Stimulated activated naive CD8-positive, alpha-beta T cell treated with anti-CD3 and anti-CD28 coated beads, Interleukin-15, amount 100 ng/mL, for 72 hours (primary cell): ENCODE measurements around the gene ALOX12.
"Not testable (repeated sequence)": the region's sequence is repeated elsewhere in the genome, so short reads cannot be mapped to it uniquely, and the experiment has no call there.

Source experiments
- ATAC-seq: fragments of 150-1000 bp; cut with Tn5 transposase; 2 replicates; pipeline ENCODE4 v1.10.0; 2021; ENCODE audit warnings: mild to moderate bottlenecking, moderate library complexity
- DNase-seq, 2 donors: peaks; one replicate each; pipeline ENCODE4 v3.0.0; 2021 to 2022
- H3K27ac Mint-ChIP-seq, 2 donors: one replicate each; pipeline ENCODE4 v1.8.0; 2022; ENCODE audit warnings: mild to moderate bottlenecking in 2 of 2, mixed read lengths in 2 of 2, moderate library complexity in 2 of 2
- H3K27me3 Mint-ChIP-seq: one replicate; pipeline ENCODE4 v1.8.0; 2022; ENCODE audit warnings: mixed read lengths
- H3K4me1 Mint-ChIP-seq: one replicate; pipeline ENCODE4 v1.8.0; 2022; ENCODE audit warnings: mild to moderate bottlenecking, mixed read lengths
- H3K4me3 Mint-ChIP-seq, 2 donors: one replicate each; pipeline ENCODE4 v1.8.0; 2022; ENCODE audit warnings: mild to moderate bottlenecking in 2 of 2, mixed read lengths in 2 of 2, moderate library complexity in 1 of 2
- H3K9me3 Mint-ChIP-seq, 2 donors: one replicate each; pipeline ENCODE4 v1.8.0; 2022; ENCODE audit warnings: mixed read lengths in 2 of 2

Gene ALOX12, protein sequence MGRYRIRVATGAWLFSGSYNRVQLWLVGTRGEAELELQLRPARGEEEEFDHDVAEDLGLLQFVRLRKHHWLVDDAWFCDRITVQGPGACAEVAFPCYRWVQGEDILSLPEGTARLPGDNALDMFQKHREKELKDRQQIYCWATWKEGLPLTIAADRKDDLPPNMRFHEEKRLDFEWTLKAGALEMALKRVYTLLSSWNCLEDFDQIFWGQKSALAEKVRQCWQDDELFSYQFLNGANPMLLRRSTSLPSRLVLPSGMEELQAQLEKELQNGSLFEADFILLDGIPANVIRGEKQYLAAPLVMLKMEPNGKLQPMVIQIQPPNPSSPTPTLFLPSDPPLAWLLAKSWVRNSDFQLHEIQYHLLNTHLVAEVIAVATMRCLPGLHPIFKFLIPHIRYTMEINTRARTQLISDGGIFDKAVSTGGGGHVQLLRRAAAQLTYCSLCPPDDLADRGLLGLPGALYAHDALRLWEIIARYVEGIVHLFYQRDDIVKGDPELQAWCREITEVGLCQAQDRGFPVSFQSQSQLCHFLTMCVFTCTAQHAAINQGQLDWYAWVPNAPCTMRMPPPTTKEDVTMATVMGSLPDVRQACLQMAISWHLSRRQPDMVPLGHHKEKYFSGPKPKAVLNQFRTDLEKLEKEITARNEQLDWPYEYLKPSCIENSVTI

DNA sequence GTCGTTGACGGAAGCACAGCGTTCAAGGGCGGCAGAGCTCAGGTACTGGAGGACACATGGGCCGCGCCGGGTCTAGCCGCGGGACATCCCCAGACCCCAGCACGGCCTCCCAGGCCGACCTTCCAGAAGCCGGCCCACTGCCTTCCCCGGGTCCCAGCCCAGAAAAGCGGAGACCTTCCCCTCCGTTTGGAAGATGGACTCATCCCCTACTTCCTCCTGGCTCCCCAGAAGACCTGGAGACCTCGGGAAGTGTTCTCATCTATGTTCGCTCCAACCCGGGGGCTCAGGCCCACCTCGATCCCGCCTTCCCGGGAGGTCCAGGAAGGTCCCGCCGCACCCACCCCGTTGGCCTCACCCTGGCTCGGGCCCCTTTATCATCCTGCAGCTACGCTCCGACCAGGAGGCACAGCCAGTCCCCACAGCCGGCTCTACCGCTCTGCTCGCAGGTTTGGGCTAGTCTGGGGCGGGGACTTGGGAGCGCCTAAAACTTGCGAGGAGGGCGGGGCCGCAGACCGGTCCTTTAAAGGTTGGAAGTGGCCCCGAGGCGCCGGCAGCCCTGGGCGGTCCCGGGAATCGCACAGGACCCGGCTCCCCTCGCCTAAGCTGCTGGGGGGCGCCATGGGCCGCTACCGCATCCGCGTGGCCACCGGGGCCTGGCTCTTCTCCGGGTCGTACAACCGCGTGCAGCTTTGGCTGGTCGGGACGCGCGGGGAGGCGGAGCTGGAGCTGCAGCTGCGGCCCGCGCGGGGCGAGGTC lies at the start of gene ALOX12:
TSS of gene ALOX12 (plus strand) at position 550 of the 756 bp plus-strand sequence. CDS start at position 619, 69 bp downstream.
- Mint-ChIP-seq H3K27ac (no peak within 1 kb of the TSS), H3K4me1 (no peaks in the 10 kb centered on the region), H3K27me3 (no peaks in the 10 kb centered on the region), H3K4me3 (no peak within 1 kb of the TSS), H3K9me3 (no peaks in the 10 kb centered on the region)
- ATAC-seq: no peak
- DNase-seq: no peak

DNA sequence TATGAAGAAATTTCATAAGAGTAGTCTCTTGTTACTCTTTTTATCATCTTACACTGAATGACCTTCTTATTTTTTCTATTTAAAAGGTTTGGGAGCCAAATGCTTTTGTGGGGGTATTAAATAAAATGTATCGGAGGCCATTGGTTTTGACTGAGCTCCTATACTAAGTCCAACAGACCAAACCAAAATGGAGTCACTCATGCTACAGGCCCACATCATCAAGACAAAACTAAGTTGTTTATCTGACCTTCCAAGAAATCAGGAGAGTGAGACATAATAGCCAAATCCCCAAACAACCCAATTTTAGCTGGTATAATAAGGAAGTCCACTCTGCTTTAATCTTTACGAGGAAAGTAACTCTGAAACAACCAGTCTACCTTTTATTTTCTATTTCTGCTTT lies 48.1 kb upstream of the ALOX12 start:
- H3K9me3 Mint-ChIP-seq: no peaks in the 10 kb centered on the region
- H3K27me3 Mint-ChIP-seq: no peaks in the 10 kb centered on the region
- no peak overlapping the region for H3K27ac Mint-ChIP-seq
- peaks cover 13% of the 10 kb centered on the region for H3K4me1 Mint-ChIP-seq
- DNase-seq: no peak
- no peak overlapping the region for H3K4me3 Mint-ChIP-seq
- no peak for ATAC-seq

DNA sequence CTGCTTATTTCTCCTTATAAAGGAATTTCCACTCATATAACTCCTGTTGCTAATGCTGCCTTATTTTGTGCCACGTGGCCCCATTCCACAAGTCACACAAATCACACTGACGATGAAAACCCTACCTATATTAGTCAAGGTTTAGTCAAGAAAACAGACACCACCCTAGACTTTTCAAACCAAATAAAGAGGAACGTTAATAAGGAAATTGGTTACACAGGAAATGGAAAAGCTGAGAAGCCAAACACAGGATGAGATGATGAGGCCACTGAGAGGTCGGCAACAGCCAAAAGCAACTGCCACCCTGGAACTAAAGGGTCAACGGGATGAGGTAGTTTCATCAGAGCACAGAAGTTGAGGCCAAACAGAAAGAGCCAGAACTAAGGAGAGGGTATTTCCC lies 47.3 kb upstream of the ALOX12 start:
- Mint-ChIP-seq H3K27me3 (no peaks in the 10 kb centered on the region), H3K4me3 (peak overlapping the region in 1 of 2 donors; percentile 10), H3K4me1 (peaks cover 13% of the 10 kb centered on the region), H3K27ac (no peak overlapping the region), H3K9me3 (no peaks in the 10 kb centered on the region)
- DNase-seq (no peak), ATAC-seq (no peak)

DNA sequence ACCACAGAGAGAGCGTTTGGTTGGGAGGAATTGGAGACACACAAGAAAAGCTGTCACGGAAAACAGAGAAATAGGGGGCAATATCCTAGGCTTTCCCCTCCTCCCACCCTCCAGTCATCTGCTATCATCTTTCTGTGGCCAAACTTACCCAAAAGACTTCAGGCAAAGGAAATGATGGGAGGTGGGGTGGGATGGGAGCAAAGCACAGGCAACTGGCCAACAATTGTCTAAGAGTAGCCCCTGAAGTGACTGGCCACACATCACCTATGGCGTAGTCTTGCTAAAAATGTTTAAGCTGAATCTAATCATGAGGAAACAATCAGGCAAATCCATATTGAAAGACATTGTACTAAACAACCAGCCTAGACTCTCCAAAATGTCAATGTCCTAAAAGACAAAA lies 46.9 kb upstream of the ALOX12 start:
- Mint-ChIP-seq H3K4me3 (no peak overlapping the region), H3K27me3 (no peaks in the 10 kb centered on the region), H3K4me1 (peaks cover 13% of the 10 kb centered on the region), H3K9me3 (no peaks in the 10 kb centered on the region), H3K27ac (no peak overlapping the region)
- DNase-seq (no peak), ATAC-seq (no peak)

DNA sequence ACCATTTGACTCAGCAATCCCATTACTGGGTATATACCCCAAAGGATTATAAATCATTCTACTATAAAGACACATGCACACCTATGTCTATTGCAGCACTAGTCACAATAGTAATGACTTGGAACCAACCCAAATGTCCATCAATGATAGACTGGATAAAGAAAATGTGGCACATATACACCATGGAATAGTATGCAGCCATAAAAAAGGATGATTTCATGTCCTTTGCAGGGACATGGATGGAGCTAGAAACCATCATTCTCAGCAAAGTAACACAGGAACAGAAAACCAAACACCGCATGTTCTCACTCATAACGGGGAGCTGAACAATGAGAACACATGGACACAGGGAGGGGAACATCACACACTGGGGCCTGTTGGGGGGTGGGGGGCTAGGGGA lies 44.9 kb upstream of the ALOX12 start:
- H3K4me3 Mint-ChIP-seq, H3K27ac Mint-ChIP-seq, H3K27me3 Mint-ChIP-seq, DNase-seq, ATAC-seq, H3K9me3 Mint-ChIP-seq: not testable (repeated sequence)
- H3K4me1 Mint-ChIP-seq: peaks cover 13% of the 10 kb centered on the region

DNA sequence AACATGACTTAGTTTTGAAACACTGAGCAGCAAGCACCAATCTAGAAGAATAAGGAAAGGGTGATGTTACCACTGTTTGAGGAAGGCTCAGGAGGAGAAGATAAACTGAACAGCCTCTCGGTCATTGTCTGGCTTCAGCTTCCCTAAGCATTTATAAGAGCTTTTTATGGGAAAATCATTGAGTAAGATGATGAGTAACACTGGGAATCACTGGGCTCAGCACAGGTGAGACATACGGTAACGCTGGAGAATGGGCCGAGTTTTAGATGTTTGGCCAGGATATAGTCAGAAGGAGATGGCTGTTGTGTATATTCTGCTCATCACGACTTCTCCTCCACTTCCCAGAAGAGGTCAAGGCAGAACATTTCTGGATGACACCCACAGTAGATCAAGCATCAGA lies 42.2 kb upstream of the ALOX12 start:
- ATAC-seq (no peak), DNase-seq (no peak)
- H3K27me3 Mint-ChIP-seq: no peaks in the 10 kb centered on the region
- peaks cover 3% of the 10 kb centered on the region for H3K4me1 Mint-ChIP-seq
- no peak overlapping the region for H3K4me3 Mint-ChIP-seq
- no peak overlapping the region for H3K27ac Mint-ChIP-seq
- no peaks in the 10 kb centered on the region for H3K9me3 Mint-ChIP-seq

DNA sequence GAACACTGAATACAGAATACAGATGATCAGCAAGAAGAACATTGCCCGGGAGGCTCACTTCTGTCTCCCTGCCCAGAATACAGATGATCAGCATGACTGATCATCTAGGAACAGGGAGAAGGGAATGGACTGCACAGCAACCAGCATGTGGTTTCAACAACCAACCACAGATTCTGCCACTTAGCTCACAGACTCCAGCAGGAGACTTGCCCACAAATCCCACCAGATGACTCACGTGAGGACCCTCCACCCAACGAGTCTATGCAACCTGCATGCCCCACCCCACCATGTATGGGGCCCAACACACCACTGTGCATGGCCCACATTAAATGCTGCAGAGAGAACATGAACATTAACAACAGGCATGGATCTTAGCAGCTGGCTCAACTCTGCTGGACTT lies 36.1 kb upstream of the ALOX12 start:
- H3K27ac Mint-ChIP-seq: no peak overlapping the region
- H3K4me3 Mint-ChIP-seq: no peak overlapping the region
- ATAC-seq (no peak), DNase-seq (no peak)
- no peaks in the 10 kb centered on the region for H3K9me3 Mint-ChIP-seq
- H3K4me1 Mint-ChIP-seq: no peaks in the 10 kb centered on the region
- H3K27me3 Mint-ChIP-seq: no peaks in the 10 kb centered on the region

DNA sequence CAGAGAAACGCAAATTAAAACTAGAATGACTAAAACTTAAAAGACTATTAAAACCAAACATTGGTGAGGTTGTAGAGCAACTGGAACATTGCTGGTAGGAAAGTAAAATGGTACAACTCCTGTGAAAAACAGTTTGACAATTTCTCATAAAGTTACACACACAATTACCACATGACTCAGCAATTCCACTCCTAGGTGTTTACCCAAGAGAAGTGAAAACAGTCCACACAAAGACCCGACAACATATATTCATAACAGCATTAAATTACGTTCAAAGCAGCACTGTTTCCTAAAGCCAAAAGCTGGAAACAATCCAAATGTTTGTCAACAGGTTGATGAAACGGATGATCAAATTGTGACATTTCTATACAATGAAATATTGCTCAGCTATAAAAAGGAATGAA lies 26.5 kb upstream of the ALOX12 start:
- DNase-seq: no peak
- Mint-ChIP-seq H3K27me3 (no peaks in the 10 kb centered on the region), H3K27ac (peak overlapping the region in 1 of 2 donors; percentile 6)

DNA sequence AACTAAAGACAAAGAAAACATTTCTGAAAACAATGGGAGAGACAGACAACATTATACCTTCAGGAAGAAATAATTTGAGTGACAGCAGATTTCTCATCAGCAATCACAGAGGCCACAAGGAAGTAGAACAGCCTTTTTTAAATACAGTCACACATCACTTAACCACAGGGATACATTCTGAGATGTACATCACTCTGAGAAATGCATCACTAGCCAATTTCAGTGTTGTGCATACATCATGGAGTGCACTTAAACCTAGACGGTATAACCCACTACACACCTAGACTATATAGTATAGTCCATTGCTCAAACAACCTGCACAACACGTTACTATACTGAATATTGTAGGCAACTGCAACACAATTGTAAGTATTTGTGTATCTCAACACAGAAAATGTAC lies 24.9 kb upstream of the ALOX12 start:
- Mint-ChIP-seq H3K4me1 (peaks cover 9% of the 10 kb centered on the region), H3K27ac (no peak overlapping the region), H3K9me3 (no peaks in the 10 kb centered on the region), H3K4me3 (no peak overlapping the region), H3K27me3 (no peaks in the 10 kb centered on the region)
- ATAC-seq (no peak), DNase-seq (no peak)

More for the DNA sequence above, 26.5 kb upstream of the ALOX12 start:
- H3K4me1 Mint-ChIP-seq: peaks cover 9% of the 10 kb centered on the region
- no peak for ATAC-seq
- no peaks in the 10 kb centered on the region for H3K9me3 Mint-ChIP-seq
- H3K4me3 Mint-ChIP-seq: no peak overlapping the region

DNA sequence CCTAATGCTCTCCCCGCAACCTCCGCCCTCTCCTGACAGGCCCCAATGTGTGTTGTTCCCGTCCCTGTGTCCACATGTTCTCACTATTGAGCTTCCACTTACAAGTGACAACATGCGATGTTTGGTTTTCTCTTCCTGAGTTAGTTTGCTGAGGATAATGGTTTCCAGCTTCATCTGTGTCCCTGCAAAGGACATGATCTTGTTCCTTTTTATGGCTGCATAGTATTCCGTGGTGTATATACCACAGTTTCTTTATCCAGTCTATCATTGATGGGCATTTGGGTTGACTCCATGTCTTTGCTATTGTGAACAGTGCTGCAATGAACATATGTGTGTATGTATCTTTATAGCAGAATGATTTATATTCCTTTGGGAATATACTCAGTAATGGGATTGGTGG lies 16.4 kb upstream of the ALOX12 start:
- H3K27me3 Mint-ChIP-seq, H3K4me3 Mint-ChIP-seq, H3K27ac Mint-ChIP-seq, H3K9me3 Mint-ChIP-seq, DNase-seq, ATAC-seq: not testable (repeated sequence)
- peaks cover 15% of the 10 kb centered on the region for H3K4me1 Mint-ChIP-seq

DNA sequence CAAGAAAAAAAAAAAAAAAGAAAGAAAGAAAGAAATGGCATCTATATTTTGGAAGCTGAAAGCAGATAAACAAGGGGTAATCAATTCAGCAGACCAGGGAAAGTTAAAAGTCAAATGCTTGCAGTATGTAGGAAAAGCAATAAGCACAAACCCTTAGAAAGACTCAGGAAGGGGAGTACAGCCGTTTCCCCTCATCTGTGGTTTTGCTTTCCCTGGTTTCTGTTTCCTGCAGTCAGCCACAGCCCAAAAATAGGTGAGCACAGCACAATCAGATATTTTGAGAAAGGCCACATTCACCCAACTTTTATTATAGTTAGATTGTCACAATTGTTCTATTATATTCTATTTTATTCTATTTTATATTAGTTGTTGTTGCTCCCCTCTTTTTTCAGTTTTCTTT lies 14.4 kb upstream of the ALOX12 start:
- Mint-ChIP-seq H3K27me3 (no peaks in the 10 kb centered on the region), H3K4me3 (peak overlapping the region in 1 of 2 donors; percentile 15), H3K9me3 (no peaks in the 10 kb centered on the region), H3K4me1 (peaks cover 15% of the 10 kb centered on the region), H3K27ac (no peak overlapping the region)
- ATAC-seq (no peak), DNase-seq (no peak)

DNA sequence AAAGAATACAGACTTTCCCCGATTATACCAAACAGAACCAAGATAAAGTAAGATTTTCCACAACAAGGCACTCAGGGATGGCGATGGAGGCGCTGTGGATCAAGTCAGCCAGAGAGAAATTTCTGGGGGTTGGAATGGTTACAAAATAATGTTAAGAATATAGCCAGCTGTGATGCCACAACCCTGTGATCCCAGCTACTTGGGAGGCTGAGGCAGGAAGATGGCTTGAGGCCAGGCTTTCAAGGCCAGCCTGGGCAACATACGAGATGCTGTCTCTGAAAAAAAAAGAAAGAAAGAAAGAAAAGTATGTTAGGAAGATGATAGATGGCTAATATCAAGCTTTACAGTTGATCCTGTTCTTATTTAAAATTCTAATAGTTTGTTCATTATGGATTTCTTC lies 10.6 kb upstream of the ALOX12 start:
- DNase-seq (no peak), ATAC-seq (no peak)
- no peaks in the 10 kb centered on the region for H3K27me3 Mint-ChIP-seq
- peaks cover 15% of the 10 kb centered on the region for H3K4me1 Mint-ChIP-seq
- no peaks in the 10 kb centered on the region for H3K9me3 Mint-ChIP-seq
- H3K4me3 Mint-ChIP-seq: no peak overlapping the region
- no peak overlapping the region for H3K27ac Mint-ChIP-seq

DNA sequence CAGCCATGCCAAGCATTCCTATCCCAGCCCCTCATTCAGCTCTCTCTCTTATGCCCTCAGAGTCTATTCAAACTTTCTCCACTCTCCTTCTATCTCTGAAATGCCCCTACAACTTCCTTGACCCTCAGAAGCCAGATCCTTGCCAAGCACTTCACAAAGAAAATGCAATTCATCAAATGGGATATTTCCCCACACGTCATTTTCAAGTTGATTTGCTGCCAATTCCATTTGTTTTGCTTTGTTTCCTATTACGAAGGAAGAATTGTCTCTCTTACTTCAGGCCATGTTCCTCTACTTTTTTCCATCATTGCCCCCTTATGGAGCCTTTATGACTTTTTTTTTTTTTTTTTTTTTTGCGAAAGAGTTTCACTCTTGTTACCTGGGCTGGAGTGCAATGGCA lies 9.2 kb upstream of the ALOX12 start:
- Mint-ChIP-seq H3K9me3 (no peaks in the 10 kb centered on the region), H3K4me3 (no peak overlapping the region), H3K27me3 (no peaks in the 10 kb centered on the region), H3K4me1 (peaks cover 6% of the 10 kb centered on the region), H3K27ac (no peak overlapping the region)
- ATAC-seq (no peak), DNase-seq (no peak)

DNA sequence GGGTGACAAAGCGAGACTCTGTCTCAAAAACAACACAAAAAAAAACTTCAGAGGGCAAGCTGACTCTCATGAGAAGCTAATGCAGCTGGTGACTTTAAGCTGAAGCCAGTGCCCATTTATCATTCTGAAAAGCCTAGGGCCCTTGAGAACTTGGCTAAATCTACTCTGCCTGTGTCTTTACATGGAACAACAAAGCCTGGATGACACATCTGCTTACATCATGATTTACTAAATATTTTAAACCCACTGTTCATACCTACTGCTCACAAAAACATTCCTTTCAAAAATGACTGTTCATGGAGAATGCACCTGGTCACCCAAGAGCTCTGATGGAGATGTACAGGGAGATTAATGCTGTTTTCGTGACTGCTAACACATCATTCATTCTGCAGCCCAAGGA lies 6.1 kb upstream of the ALOX12 start:
- H3K4me3 Mint-ChIP-seq: no peak overlapping the region
- no peaks in the 10 kb centered on the region for H3K9me3 Mint-ChIP-seq
- no peaks in the 10 kb centered on the region for H3K4me1 Mint-ChIP-seq
- H3K27ac Mint-ChIP-seq: no peak overlapping the region
- DNase-seq (no peak), ATAC-seq (no peak)
- no peaks in the 10 kb centered on the region for H3K27me3 Mint-ChIP-seq

DNA sequence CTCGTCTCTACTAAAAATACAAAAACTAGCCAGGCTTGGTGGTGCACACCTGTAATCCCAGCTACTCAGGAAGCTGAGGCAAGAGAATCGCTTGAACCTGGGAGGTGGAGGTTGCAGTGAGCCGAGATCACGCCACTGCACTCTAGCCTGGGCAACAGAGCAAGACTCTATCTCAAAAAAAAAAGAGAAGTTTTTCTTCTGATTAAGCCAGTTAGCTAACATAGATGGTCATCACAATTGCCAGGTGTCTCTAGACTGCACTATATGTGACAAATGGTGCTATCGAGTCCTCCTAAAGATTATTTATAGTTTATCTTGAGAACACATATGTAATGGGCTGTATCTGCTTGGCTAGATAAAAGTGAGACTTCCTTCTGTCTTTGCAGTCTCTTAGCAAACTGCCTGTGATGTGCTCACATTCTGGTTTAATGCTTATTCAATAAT lies 2.2 kb upstream of the ALOX12 start:
- H3K27ac Mint-ChIP-seq, DNase-seq, H3K9me3 Mint-ChIP-seq, ATAC-seq, H3K27me3 Mint-ChIP-seq, H3K4me3 Mint-ChIP-seq, H3K4me1 Mint-ChIP-seq: not testable (repeated sequence)

DNA sequence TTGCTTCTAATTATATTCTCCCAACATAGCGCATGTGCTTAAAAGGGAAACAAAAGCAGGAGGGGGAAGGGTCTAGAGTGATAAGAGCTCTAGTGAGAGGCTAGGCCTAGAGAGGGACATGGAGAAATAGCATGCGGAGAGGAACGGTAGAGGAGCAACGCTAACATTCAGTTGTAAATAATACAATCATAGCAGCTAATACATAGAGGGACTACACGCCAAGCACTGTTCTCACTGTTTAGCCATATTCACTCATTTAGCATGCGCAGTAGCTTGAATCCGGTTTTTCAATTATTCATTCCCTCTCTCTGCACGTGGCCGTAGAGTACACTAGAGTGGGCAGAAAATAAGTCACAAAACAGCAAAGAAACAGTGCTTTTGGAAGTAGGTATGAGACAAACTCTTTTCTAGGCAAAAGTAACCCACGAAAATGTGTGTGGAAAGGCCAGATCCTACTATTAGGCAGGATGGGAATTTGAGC lies 1.7 kb upstream of the ALOX12 start:
- Mint-ChIP-seq H3K9me3 (no peaks in the 10 kb centered on the region), H3K4me1 (no peaks in the 10 kb centered on the region), H3K27me3 (no peaks in the 10 kb centered on the region), H3K27ac (no peak overlapping the region), H3K4me3 (no peak overlapping the region)
- DNase-seq (no peak), ATAC-seq (no peak)
